ENCODE data around the gene SKA2.
A peak's percentile ranks its signal among the peaks of the same experiment; 100 is the strongest.
"Not testable (repeated sequence)": the region's sequence is repeated elsewhere in the genome, so short reads cannot be mapped to it uniquely, and the experiment has no call there.

The SKA2 gene, protein sequence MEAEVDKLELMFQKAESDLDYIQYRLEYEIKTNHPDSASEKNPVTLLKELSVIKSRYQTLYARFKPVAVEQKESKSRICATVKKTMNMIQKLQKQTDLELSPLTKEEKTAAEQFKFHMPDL

DNA sequence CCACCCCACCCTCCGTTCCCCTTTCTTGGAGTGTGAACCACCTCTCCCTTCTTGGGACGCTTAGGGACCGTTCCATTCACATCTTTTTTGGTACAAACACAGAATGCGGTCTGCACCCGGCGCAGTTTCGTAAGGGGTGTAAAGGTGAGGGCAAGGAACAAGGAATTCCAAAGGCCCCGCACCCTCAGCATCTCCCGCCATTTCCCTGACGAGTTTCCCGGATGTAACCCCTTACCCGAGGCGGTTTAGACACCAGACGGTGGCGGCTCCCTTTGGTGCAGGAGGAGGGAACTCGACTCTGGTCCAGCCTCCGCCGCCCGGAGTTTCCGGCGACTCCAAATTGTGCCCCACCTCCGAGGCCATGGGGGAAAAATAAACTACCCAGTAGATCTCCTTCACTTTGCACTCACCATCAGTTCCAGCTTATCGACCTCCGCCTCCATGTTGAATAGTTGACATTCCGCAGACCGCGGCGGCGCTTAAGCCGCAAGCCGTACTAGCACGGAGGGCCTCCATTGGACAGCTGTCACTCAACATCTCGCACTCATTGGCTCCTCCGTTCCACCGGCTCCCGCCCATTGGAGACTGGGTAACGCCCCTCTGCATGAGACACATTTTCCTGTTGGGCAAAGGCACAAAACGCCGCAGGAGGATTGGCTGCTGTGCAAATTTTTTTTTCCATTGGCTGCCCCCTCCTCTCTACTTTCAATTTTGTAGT, at the start of gene SKA2:
SKA2 (minus strand) TSS at position 466 of the 718 bp plus-strand sequence; CDS start at position 443, 23 bp downstream.
- peak; percentile 96 for DNase-seq

DNA sequence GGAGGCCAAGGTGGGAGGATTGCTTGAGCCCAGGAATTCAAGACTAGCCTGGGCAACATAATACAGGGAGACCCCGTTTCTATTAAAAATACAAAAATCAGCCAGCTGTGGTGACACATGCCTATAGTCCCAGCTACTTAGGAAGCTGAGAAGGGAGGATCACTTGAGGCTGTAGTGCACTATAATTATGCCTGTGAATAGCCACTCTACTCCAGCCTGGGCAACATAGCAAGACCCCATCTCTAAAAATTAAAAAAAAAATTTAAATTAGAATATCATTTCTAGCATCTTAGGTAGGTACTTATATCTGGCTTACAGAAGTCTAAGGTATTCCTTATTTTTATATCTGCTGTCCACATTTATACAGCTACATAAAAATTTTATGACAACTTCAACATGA, 47.3 kb upstream of the SKA2 start:
- DNase-seq, result no peak

DNA sequence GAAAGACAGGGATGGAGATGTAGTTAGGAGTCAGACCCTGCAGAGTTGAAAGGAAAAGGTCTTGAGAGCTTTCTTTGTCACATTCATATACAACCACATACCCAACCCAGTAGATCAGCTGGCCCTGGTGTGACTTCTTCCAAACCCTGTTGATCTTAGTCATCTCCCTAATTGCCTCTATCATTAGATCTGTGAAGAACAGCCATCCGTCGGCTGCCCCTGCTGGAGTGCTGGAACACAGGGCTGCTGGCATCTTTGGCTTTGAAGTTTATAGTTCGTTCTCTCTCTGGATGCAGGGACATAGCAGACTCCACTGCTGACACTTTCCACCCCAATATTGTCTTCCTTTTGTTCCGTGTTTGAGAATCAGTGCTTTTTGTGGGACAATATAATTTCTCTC, 44.4 kb upstream of the SKA2 start:
- DNase-seq, result no peak

DNA sequence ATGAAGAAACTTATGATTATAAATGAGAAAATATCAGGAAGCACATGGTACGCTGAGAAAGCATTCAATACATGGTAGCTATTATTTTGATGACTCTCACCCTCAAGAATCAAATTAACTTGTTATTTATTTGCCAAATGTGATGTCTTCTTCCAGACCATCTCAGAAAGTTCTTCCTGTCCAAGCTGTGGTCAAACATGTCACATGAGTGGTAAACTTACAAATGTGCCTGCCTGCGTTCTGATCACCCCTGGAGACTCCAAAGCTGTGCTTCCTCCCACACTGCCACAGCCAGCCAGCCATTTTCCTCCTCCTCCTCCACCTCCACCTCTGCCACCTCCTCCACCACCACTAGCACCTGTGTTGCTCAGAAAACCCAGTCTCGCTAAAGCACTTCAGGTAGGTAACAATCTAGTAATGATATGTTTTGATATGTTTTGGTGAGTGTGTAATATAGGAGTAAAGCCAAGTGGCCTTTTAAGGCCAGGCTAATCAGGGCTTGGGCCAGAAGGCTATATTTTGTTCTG, 38.4 kb upstream of the SKA2 start:
- no peak for DNase-seq

DNA sequence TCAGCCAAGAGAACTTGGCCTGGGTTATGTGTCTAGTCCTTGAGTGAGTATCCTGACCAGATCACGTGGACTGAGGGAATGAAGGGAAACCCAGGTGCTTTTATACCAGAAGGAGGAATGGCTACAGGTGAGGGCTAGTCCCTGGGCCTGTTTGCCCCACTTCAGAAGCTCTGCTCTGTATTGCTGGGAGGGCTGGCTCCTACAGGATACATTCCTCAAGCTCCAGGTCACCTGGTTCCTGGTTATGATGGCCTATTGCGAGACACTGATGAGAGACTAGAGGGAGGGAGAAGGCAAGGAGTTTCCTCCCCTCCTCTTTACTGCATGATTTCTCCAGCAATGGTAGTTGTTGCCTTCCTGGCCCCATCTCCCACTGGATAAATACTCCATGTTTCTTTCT, 35.8 kb upstream of the SKA2 start:
- no peak for DNase-seq

DNA sequence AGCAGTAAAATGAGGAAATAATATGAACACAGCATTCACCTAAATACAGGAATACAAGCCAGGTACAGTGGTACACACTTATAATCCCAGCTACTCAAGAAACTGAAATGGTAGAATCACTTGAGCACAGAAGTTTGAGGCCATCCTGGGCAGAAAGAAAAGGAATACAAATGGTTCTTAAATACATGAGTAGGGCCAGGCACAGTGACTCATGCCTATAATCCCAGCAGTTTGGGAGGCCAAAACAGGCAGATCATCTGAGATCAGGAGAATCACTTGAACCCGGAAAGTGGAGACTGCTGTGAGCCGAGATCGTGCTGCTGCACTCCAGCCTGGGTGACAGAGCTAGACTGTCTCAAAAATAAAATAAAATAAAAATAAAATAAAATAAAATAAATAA, 31.9 kb upstream of the SKA2 start:
- no peak for DNase-seq

DNA sequence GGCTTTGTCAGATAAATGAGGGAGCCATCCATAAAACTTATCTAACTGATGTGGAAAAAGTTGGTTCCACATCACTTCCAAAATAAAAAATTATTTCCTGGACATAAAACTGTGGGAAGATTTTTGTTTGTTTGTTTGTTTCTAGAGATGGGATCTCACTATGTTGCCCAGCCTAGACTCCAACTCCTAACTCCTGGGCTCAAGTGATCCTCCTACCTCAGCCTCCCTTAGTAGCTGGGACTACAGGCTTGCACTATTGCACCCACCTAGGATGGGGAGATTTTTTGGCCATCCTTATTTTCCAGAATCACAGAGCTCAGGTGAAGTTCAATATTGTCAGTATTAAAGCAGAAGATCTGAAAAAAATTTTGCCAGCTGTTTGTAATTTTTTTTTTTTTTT, 31.0 kb upstream of the SKA2 start:
- no peak for DNase-seq

DNA sequence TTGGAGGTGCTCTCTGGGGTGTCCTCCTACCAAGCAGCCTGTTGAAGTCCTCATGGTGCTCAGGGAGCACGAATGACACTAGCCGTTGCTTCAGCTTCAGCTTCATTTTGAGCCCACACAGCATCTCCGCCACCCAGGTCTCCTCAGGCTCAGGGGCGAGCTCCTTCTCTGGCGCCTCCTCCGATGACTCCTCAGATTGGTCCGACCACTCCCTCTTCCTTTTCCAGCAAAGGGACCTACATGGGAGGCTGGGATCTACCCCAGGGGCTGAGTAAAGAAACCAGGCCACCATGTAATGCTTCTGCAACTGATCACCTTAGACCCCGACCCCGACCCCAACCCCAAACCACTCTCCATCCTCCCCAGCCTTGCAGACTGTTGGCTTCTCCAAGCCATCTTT, 26.5 kb upstream of the SKA2 start:
- DNase-seq, result no peak

DNA sequence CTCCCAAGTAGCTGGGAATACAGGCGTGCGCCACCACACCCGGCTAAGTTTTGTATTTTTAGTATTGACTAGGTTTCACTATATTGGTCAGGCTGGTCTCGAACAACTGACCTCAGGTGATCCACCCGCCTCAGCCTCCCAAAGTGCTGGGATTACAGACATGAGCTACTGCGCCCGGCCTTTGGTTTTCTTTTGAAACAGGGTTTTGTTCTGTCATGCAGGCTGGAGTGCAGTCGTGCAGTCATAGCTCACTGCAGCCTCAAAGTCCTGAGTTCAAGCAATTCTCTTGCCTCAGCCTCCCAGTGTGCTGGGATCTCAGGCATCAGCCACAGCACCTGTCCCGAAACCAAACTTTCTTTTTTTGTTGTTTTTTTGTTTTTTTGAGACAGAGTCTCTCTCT, 25.6 kb upstream of the SKA2 start:
- no peak for DNase-seq

DNA sequence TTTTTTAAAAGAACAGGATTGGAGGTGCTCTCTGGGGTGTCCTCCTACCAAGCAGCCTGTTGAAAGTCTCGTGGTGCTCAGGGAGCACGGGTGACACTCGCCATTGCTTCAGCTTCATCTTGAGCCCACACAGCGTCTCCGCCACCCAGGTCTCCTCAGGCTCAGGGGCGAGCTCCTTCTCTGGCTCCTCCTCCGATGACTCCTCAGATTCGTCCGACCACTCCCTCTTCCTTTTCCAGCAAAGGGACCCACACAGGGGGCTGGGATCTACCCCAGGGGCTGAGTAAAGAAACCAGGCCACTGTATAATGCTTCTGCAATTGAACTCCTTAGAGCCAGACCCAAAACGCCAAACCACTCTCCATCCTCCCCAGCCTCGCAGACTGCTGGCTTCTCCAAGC, 24.6 kb upstream of the SKA2 start:
- not testable (repeated sequence) for DNase-seq

DNA sequence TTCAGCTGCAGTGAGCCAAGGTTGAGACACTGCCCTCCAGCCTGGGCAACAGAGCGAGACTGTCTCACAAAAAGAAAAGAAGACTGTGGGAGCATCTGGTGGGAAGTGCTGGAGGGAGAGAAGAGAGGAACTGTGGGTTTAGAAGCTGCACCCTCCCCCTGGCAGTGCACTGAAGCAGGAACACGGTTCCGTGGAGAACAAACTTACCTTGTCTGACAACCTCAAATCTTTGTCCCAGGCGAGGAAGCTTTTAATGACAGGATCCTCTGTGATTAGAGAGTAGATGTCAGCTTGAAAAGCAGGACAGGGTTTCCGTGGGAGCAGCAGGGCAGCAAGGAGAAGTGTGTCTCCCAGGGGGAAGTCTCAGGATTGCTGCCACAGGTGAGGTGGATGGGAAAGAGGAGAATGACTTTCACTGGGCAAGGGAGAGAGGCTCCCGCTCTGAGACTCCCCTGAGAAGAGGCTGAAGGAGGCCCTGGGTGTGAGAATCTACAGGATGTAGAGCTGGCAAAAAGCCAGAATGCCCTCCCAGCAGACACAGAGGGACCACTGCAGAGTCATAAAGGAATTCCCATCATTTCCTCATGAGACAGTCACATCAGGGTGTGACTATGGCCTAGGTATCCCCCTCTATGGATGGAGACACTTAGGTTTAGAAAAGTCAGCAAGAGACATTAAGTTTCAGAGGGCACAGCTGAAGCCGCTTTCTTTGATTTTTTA, 23.4 kb upstream of the SKA2 start:
- no peak for DNase-seq

DNA sequence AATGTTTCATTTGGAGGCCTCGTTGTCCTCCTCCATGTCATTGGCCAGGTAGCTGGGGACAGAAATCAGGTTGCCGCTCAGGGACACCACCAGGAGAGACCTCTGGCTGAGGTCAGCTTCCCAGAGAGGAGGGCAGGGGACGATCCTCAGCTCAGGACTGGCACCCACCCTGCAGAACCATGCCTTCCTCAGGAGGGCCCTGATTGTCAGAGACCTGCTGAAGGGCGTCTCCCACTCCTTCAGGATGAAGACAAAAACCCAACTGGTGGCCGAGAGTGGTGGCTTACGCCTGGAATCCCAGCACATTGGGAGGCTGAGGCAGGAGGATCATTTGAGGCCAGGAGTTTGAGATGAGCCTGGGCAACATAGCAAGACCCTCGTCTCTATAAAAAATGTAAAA, 20.1 kb upstream of the SKA2 start:
- no peak for DNase-seq

DNA sequence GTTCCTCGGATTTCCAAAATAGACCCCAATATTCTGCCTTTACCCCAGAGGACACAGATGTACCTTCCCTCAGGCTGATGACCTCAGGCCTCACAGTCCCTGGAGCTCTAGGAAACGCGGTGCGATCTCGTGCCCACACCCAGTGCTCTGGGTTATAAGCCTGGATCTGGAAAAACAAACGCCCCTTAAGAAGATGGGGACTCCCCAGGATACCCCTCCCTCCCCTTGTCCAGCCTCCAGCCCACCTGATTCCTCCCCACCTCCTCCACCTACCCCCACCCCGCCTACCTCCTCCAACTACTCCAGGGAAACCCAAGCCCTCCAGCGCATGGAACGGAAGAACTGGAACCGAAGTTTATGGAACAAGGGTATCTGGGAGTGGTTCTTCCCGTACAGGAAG, 19.7 kb upstream of the SKA2 start:
- DNase-seq, result no peak

DNA sequence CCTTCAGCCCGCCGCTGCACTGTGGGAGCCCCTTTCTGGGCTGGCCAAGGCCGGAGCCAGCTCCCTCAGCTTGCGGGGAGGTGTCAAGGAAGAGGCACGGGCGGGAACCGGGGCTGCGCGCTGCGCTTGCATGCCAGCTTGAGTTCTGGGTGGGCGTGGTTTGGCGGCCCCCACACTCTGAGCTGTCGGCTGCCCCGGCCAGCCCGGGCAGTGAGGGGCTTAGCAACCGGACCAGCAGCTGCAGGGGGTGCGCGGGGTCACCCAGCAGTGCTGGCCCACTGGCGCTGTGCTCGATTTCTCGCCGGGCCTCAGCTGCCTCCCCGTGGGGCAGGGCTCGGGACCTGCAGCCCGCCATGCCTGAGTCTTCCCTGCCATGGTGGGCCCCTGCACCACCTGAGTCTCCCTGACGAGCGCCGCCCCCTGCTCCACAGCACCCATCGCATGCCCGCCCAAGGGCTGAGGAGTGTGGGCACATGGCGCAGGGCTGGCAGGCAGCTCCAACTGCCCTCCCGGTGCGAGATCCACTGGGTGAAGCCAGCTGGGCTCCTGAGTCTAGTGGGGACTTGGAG, 17.5 kb upstream of the SKA2 start:
- DNase-seq, result no peak

DNA sequence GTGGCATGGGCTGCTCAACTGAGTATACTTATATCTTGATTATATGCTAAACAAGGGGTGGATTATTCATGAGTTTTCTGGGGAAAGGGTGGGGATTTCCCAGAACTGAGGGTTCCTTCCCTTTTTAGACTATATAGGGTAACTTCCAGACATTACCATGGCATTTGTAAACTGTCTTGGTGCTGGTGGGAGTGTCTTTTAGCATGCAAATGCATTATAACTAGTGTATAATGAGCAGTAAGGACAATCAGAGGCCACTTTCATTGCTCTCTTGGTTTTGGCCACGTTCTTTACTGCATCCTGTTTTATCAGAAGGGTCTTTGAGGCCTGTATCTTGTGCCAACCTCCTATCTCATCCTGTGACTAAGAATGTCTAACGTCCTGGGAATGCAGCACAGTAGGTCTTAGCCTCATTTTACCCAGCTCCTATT, 12.6 kb upstream of the SKA2 start:
- no peak for DNase-seq

DNA sequence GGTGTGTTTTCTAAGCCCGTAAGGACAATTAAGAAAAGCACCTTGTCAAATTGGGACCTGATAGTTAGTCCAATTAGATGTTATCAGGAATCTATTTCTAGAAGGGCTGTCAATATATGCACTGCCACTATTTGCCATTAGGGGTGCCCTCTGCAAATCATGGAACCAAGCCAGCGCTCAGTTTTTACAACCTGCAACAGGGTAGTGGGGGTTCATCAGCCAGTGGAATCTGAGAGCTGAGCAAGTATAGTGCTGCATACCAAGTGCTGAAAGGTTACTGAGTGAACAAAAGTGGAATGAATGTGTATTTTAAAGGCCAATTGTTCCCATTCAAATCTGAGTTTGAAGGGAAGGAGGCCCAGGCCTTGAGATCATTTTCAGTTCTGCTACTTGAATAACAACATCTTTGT, 11.0 kb upstream of the SKA2 start:
- peak; percentile 12 for DNase-seq

DNA sequence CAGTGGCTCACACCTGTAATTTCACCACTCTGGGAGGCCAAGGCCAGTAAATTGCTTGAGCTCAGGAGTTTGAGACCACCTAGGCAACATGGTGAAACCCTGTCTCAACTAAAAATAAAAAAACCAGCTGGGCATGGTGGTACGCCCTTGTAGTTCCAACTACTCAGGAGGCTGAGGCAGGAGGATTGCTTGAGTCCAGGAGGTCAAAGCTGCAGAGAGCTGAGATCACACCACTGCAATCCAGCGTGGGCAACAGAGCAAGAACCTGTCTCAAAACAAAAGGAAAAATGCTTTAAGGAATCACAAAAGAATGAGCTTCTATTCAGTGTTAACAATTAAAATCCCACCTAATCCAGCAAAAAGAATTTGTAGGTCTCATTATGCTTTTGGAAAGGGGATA, 6.5 kb upstream of the SKA2 start:
- no peak for DNase-seq

DNA sequence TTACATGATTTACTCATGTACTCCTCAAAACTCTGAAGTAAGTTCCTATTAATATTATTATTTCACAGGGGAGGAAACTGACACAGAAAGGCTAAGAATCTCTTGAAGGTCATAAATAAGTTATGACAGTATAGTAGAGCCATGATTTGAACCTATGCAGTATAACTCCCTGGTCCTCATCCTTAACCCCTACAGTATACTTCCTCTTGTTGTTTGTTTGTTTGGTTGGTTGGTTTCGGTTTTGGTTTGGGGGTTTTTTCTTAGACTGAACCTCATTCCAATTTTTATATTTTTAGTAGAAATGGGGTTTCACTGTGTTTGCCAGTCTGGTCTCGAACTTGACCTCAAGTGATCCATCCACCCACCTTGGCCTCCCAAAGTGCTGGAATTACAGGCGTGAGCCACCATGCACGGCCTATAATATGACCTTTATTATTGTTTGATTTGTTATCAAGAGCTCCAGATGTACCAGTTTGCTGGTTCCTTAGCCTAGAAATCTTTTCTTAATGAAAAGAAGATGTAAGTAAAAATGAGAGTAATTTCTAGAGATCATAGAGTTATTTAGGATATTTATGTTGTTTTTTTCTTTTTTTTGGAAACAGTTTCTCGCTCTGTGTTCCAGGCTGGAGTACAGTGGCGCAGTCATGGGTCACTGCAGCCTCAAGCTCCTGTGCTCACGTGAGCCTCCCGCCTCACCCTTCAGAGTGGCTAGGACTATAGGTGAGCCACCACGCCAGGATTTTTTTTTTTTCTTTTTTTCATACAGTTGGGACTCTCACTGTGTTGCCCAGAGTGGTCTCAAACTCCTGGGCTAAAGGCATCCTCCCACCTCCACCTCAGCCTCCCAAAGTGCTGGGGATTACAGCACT, 5.4 kb upstream of the SKA2 start:
- no peak for DNase-seq

DNA sequence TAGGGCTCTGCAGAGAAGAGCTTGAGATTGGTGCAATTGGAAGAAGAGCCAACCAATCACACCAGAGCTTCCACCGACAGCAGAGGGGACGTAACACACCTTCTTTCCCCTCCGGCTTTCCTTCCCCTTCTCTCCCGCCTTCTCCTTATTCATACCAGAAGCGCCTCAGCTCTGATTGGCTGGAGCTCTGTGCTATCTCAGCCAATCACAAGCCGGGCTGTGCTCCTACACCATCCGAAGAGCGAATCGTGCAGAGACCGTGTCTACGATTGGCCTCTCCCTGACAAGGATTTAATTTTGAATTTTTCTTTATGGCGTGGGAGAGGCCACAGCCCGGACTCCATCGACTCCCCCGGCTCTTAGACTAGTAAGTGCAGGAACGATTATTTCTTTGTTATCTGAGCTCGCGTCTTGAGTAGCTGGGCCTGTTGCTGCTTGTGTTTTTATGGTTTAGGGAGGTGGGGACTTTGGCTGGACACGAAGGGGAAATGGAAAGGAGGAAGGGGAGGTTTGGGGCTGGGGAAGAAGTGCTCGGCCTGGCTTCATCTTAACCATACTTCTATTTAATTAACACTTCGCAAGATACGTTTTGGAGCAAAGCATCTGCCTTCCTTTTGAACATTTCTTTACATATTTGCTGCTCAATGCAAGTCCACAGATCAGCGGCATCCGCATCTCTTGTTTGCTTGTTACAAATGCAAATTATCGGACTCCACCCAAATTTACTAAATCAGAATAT, 622 bp upstream of the SKA2 start, which contains the start of gene PRR11:
PRR11 (plus strand) TSS at position 308 of the 739 bp plus-strand sequence. CDS start 14,007 bp downstream, outside the sequence.
- DNase-seq, result peak; percentile 99

DNA sequence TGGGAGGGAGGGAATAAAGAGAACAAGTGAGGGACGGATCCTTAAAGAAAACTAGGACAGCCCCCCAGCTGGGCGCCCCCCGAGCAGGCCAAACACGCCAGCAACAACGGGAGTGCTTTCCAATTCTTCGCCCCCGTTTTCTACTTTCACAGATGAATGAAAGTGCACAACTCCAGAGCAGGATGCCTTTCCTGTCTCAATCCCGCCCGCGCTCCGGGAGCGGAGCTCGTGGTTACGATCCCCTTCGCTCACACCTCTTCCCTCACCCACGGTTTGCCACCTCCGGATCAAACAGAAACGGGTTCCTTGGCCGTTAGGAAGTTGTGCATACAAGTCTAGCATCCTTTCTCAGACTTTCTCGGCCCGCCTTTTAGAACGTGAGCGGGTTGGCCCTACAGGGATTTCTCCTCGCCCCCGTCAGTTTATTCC, 680 bp downstream of the SKA2 start:
- DNase-seq, result peak; percentile 69

DNA sequence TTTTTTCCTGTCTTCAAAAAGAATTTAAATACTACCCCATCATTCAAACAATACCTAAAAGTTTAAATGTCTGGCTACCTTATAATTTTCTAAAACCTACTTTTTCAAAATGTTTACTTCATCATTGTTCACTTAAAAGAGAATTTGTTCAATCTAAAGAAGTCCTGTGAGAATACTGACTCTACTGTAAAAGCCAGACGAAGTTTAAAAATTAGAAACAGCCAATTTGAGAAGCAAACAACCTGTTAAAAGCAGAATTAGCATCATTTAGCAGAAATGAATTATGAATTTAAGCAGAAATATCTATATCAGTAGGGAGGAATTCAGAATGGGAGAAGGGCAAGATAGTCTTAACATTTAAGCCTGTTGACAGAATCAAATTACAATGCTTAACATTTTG, 2.1 kb downstream of the SKA2 start:
- DNase-seq, result no peak

DNA sequence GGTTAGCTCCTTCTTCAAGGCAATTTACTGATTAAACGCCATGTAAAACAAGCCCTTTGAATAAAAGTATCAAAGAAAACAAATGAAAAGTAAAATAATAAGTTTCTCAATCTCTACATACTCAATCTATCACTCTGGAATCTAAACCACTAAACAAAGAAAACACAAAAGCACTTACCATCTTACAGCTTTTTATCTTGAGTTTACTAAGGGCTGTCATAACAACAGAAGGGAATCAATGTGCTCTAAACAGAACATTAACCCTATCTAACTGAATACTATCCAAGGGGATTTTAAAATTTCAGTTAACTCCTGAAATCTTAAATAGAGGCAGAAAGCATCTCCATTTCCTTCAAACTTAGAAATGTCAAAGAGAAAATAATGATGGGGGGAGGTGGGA, 3.4 kb downstream of the SKA2 start:
- no peak for DNase-seq
